Measurements from ENCODE around the gene MCL1.

DNA sequence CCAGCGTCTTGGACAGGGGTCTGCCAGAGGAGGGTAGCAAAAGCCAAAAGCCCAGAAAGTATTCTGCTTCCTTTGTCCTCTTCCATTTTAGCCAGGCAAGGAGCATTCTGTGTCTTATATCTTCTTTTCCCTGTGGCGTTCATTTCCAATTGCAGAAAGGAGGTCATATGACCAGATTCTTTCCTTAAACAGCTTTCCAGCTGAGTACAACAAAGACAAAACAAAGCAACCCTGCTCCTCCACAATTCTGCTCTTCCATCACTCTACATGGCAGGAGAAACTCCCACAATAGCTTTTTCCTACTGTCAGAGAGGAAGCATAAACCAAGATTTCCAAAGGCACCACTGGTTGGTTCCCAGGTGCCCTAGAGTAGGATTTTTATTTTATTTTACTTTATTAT is 30.3 kb upstream of the MCL1 start:
- TF ChIP-seq TOX (CRISPR knock-in tag; IDR thresholded peaks at IDR 0.05; ENCODE audit: borderline replicate concordance) = no peak
- TF ChIP-seq, protein P1, sequence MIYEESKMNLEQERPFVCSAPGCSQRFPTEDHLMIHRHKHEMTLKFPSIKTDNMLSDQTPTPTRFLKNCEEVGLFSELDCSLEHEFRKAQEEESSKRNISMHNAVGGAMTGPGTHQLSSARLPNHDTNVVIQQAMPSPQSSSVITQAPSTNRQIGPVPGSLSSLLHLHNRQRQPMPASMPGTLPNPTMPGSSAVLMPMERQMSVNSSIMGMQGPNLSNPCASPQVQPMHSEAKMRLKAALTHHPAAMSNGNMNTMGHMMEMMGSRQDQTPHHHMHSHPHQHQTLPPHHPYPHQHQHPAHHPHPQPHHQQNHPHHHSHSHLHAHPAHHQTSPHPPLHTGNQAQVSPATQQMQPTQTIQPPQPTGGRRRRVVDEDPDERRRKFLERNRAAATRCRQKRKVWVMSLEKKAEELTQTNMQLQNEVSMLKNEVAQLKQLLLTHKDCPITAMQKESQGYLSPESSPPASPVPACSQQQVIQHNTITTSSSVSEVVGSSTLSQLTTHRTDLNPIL (CRISPR knock-in tag; IDR thresholded peaks at IDR 0.05; ENCODE audit: low read depth) = no peak
- no peak for TF ChIP-seq GLIS3 (CRISPR knock-in tag; IDR thresholded peaks at IDR 0.05)
- TF ChIP-seq ARNTL (CRISPR knock-in tag; IDR thresholded peaks at IDR 0.05; ENCODE audit: borderline replicate concordance, low read depth) = no peak
